GM23248 (cell line): Measurements from ENCODE around the gene TMEM91.

Experiments
- EZH2 ChIP-seq: fragments of 200-600 bp; sonication (generic); IDR thresholded peaks from 2 replicates; pipeline ENCODE4 v1.6.1; 2018; ENCODE audit warnings: antibody characterized with exemption, mild to moderate bottlenecking; ENCODE audit not compliant: insufficient read depth, poor library complexity, severe bottlenecking
- EZH2phosphoT487 ChIP-seq: fragments of 200-600 bp; sonication (generic); IDR thresholded peaks from 2 replicates; pipeline ENCODE4 v1.6.1; 2018; ENCODE audit warnings: antibody characterized with exemption, moderate library complexity, mild to moderate bottlenecking, low read depth; ENCODE audit not compliant: insufficient read depth

- TF ChIP-seq EZH2 (no peak), EZH2phosphoT487 (no peak)
Measured at GRCh38 chr19:41430922-41431321, 54.6 kb downstream of the TMEM91 start.
